ENCODE data around the gene MTG1. TPM values are rescaled to one million over a fixed set of nuclear protein-coding genes. Genes with fewer than 3 reads are reported as not detected.

The MTG1 gene
- total and polyA plus RNA-seq, 3 donors from 2014 or later: 72.9 to 84.8 (median 76.1) TPM

DNA sequence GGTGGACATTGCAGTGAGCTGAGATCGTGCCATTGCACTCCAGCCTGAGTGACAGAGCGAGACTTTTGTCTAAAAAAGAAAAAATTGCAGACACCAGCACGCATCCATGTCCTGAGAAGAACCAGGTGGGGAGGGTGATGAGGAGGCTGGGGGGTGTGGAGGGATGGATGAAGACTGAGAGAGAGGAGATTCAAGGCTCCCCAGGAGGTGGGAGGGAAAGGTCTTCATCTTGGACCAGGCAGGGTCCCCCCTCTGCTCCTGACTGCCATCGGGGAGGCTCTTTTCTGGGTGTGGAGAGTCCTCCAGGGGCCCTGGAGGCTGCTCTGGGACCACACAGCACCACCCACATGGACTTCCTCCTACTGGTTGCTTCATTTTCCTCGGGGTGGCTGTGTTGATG, 61.2 kb downstream of the MTG1 start:
- Histone ChIP-seq H3K4me3 (no peak overlapping the region), H3K4me1 (no peaks in the 10 kb centered on the region), H3K36me3 (ENCODE audit: low read depth, missing control alignments) (no peaks in the 10 kb centered on the region), H3K9me3 (no peaks in the 10 kb centered on the region), H3K27me3 (no peaks in the 10 kb centered on the region), H3K27ac (no peak overlapping the region)
- intact Hi-C loops (cut with DNase I; ENCODE audit: low total_unique reads): no loop called here
- TF ChIP-seq POLR2A (IDR thresholded peaks at IDR 0.05): no peak
- TF ChIP-seq, protein P1, sequence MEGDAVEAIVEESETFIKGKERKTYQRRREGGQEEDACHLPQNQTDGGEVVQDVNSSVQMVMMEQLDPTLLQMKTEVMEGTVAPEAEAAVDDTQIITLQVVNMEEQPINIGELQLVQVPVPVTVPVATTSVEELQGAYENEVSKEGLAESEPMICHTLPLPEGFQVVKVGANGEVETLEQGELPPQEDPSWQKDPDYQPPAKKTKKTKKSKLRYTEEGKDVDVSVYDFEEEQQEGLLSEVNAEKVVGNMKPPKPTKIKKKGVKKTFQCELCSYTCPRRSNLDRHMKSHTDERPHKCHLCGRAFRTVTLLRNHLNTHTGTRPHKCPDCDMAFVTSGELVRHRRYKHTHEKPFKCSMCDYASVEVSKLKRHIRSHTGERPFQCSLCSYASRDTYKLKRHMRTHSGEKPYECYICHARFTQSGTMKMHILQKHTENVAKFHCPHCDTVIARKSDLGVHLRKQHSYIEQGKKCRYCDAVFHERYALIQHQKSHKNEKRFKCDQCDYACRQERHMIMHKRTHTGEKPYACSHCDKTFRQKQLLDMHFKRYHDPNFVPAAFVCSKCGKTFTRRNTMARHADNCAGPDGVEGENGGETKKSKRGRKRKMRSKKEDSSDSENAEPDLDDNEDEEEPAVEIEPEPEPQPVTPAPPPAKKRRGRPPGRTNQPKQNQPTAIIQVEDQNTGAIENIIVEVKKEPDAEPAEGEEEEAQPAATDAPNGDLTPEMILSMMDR (IDR thresholded peaks at IDR 0.05): no peak
- 84 to 100% methylated on average over 4 to 5 of the region's 5 CpGs for WGBS, 2 donors
- DNase-seq: no peak

DNA sequence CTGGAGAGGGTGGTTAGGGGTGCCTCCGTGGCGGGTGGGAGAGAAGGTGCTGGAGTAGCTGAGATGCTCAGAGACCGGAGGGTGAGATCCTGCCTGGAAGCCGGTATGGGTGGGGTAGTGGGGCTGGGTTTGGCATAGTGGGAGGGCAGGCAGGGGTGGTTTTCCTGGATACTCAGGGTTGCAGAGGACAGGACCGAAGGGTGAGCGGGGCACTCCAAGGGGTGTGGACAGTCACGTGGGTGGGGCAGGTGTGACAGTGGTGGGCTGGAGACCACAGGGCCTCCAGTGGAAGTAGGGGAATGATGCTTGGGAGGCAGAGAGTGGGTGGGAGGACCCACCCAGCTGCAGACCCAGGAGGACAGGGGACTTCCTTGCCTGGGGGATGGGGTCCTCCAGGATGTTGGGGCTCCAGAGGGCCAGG, 61.7 kb downstream of the MTG1 start:
- no peaks in the 10 kb centered on the region for H3K9me3 ChIP-seq
- no peak for DNase-seq
- H3K27me3 ChIP-seq: no peaks in the 10 kb centered on the region
- H3K36me3 ChIP-seq (ENCODE audit: low read depth, missing control alignments): no peaks in the 10 kb centered on the region
- no peak for TF ChIP-seq POLR2A (IDR thresholded peaks at IDR 0.05)
- TF ChIP-seq, protein P1 (IDR thresholded peaks at IDR 0.05): no peak
- 90 to 92% methylated on average over 7 of the region's 7 CpGs for WGBS, 2 donors
- no peak overlapping the region for H3K4me3 ChIP-seq
- H3K27ac ChIP-seq: no peak overlapping the region
- intact Hi-C loops (cut with DNase I; ENCODE audit: low total_unique reads): no loop called here
- no peaks in the 10 kb centered on the region for H3K4me1 ChIP-seq

DNA sequence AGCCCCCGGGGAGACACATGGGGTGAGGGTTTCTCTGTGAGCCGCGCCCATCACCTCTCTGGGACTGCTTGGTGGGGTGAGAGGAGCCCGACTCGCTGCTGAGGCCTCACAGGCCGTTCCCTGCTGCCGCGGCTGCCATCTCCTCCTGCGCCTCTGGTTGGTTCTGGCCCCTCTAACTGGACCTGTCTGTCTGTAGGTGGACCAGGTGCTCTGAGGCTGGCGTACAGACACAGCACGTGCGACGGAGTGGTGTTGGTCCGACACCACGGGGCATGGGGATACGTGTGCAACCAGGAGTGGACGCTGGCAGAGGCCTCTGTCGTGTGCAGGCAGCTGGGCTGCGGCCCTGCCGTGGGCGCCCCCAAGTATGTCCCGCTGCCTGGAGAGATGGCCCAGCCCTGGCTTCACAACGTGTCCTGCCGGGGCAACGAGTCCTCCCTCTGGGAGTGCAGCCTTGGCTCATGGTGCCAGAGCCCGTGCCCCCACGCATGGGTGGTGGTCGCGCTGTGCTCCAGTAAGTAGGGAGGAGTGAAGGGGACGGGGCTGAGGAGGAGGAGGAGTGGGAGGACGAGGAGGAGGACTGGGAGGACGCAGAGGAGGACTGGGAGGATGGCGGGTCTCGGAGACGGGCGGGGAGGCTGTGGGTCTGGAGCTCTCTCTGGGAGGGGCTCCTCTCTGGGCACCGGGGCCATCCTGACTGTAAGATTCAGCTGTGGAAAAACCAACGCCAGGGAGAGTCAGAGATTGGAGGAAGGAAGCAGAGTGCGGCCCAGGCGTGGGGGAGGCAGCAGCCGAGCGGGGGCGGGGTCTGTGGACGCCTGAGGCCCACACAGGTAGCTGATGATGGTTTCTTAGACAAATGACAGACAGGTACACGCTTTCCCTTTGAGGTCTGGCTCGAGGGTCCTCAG, 62.3 kb downstream of the MTG1 start:
- no peaks in the 10 kb centered on the region for H3K4me1 ChIP-seq
- intact Hi-C loops (cut with DNase I; ENCODE audit: low total_unique reads): no loop called here
- TF ChIP-seq POLR2A (IDR thresholded peaks at IDR 0.05): no peak
- TF ChIP-seq, protein P1 (IDR thresholded peaks at IDR 0.05): no peak
- no peaks in the 10 kb centered on the region for H3K36me3 ChIP-seq (ENCODE audit: low read depth, missing control alignments)
- H3K4me3 ChIP-seq: no peak overlapping the region
- H3K27ac ChIP-seq: no peak overlapping the region
- no peaks in the 10 kb centered on the region for H3K9me3 ChIP-seq
- H3K27me3 ChIP-seq: no peaks in the 10 kb centered on the region
- no peak for DNase-seq
- 92% methylated on average over 37 to 46 of the region's 46 CpGs for WGBS, 2 donors

DNA sequence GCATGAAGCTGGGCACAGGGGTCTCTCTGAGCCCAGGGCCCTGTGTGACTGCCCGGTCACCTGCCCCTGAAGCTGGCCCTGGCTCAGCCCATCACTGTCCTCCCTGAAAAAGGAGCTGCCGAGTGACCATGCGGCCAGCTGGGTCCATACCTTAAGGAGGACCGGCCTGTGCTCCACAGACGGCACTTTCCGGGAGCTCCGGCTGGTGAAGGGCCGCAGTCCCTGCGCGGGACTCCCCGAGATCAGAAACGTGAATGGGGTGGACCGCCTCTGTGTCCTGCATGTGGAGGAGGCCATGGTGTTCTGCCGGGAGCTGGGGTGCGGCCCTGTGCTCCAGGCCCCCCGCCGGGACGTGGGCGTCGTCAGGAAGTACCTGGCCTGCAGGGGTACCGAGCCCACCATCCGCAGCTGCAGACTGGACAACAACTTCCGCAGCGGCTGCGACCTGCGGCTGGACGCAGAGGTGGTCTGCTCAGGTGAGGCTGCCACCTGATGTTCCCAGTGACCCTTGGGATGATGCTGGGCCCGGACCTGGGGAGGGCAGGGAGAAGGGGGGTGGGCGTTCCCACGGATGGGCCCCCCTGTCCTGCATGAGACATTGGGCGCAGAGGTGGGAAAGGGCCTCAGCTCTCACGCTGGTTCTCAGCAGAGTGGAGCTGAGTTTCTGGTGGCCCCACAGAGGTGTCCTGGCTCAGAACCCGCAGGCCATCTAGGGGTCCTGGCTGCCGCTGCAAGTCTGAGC, 63.3 kb downstream of the MTG1 start:
- no peak overlapping the region for H3K27ac ChIP-seq
- TF ChIP-seq, protein P1 (IDR thresholded peaks at IDR 0.05): no peak
- no peak for TF ChIP-seq POLR2A (IDR thresholded peaks at IDR 0.05)

More for the DNA sequence above, 63.3 kb downstream of the MTG1 start:
- Histone ChIP-seq H3K4me1 (no peaks in the 10 kb centered on the region), H3K36me3 (ENCODE audit: low read depth, missing control alignments) (no peaks in the 10 kb centered on the region), H3K27me3 (no peaks in the 10 kb centered on the region), H3K9me3 (no peaks in the 10 kb centered on the region), H3K4me3 (no peak overlapping the region)
- 92 to 93% methylated on average over 16 to 34 of the region's 34 CpGs for WGBS, 2 donors
- no peak for DNase-seq
- intact Hi-C loops (cut with DNase I; ENCODE audit: low total_unique reads): no loop called here
